ENCODE data around the gene CHRNA1.

The CHRNA1 gene

GRCh38 chr2:174771136-174771535, 6.9 kb upstream of the CHRNA1 start:
- no peaks in the 10 kb centered on the region for H3F3A ChIP-seq (ENCODE audit: control insufficient read depth, insufficient read depth)
- no peak overlapping the region for H3K27ac ChIP-seq (ENCODE audit: low read depth, low read length)
- no peak for TF ChIP-seq EZH2phosphoT487 (IDR thresholded peaks at IDR 0.05; ENCODE audit: borderline replicate concordance, low read length)
- TF ChIP-seq CTCF (IDR thresholded peaks at IDR 0.05; ENCODE audit: low read depth, low read length, poor library complexity, severe bottlenecking): no peak

GRCh38 chr2:174768557-174768956, 4.3 kb upstream of the CHRNA1 start:
- Histone ChIP-seq H3K36me3 (ENCODE audit: control insufficient read depth, low read length) (no peaks in the 10 kb centered on the region), H3F3A (ENCODE audit: control insufficient read depth, insufficient read depth) (no peaks in the 10 kb centered on the region), H3K9me2 (replicated peaks; ENCODE audit: control insufficient read depth, low read length) (no peaks in the 10 kb centered on the region), H3K4me2 (ENCODE audit: low read length) (no peak overlapping the region), H3K27ac (ENCODE audit: low read depth, low read length) (no peak overlapping the region), H3K9me3 (ENCODE audit: control insufficient read depth, insufficient read depth, low read length) (no peaks in the 10 kb centered on the region), H3K79me2 (ENCODE audit: control insufficient read depth, low read length) (no peaks in the 10 kb centered on the region), H4K20me1 (ENCODE audit: control insufficient read depth, insufficient read depth, low read depth, low read length) (no peaks in the 10 kb centered on the region), H3K4me1 (ENCODE audit: control insufficient read depth, low read length) (no peaks in the 10 kb centered on the region), H3K4me3 (ENCODE audit: low read length) (no peak overlapping the region), H3K27me3 (ENCODE audit: control insufficient read depth, low read length) (peaks cover 12% of the 10 kb centered on the region)
- TF ChIP-seq CTCF (IDR thresholded peaks at IDR 0.05; ENCODE audit: low read depth, low read length, poor library complexity, severe bottlenecking) (no peak), EZH2phosphoT487 (IDR thresholded peaks at IDR 0.05; ENCODE audit: borderline replicate concordance, low read length) (no peak)

More at GRCh38 chr2:174771136-174771535, 6.9 kb upstream of the CHRNA1 start:
- no peaks in the 10 kb centered on the region for H3K79me2 ChIP-seq (ENCODE audit: control insufficient read depth, low read length)
- no peak overlapping the region for H3K4me3 ChIP-seq (ENCODE audit: low read length)
- no peaks in the 10 kb centered on the region for H3K9me3 ChIP-seq (ENCODE audit: control insufficient read depth, insufficient read depth, low read length)
- H3K4me1 ChIP-seq (ENCODE audit: control insufficient read depth, low read length): peaks cover 3% of the 10 kb centered on the region
- H3K36me3 ChIP-seq (ENCODE audit: control insufficient read depth, low read length): no peaks in the 10 kb centered on the region
- H3K4me2 ChIP-seq (ENCODE audit: low read length): no peak overlapping the region
- H4K20me1 ChIP-seq (ENCODE audit: control insufficient read depth, insufficient read depth, low read depth, low read length): no peaks in the 10 kb centered on the region
- H3K27me3 ChIP-seq (ENCODE audit: control insufficient read depth, low read length): peaks cover 5% of the 10 kb centered on the region
- no peaks in the 10 kb centered on the region for H3K9me2 ChIP-seq (replicated peaks; ENCODE audit: control insufficient read depth, low read length)

GRCh38 chr2:174766271-174766670, 2.0 kb upstream of the CHRNA1 start:
- Histone ChIP-seq H3K4me1 (ENCODE audit: control insufficient read depth, low read length) (no peaks in the 10 kb centered on the region), H3K27ac (ENCODE audit: low read depth, low read length) (no peak overlapping the region)

More at GRCh38 chr2:174766271-174766670, 2.0 kb upstream of the CHRNA1 start:
- peaks cover 12% of the 10 kb centered on the region for H3K27me3 ChIP-seq (ENCODE audit: control insufficient read depth, low read length)
- H3K4me2 ChIP-seq (ENCODE audit: low read length): no peak overlapping the region
- no peaks in the 10 kb centered on the region for H3K79me2 ChIP-seq (ENCODE audit: control insufficient read depth, low read length)
- H3K36me3 ChIP-seq (ENCODE audit: control insufficient read depth, low read length): no peaks in the 10 kb centered on the region
- H4K20me1 ChIP-seq (ENCODE audit: control insufficient read depth, insufficient read depth, low read depth, low read length): no peaks in the 10 kb centered on the region
- H3K4me3 ChIP-seq (ENCODE audit: low read length): no peak overlapping the region
- H3K9me2 ChIP-seq (replicated peaks; ENCODE audit: control insufficient read depth, low read length): no peaks in the 10 kb centered on the region
- no peak for TF ChIP-seq CTCF (IDR thresholded peaks at IDR 0.05; ENCODE audit: low read depth, low read length, poor library complexity, severe bottlenecking)
- no peak for TF ChIP-seq EZH2phosphoT487 (IDR thresholded peaks at IDR 0.05; ENCODE audit: borderline replicate concordance, low read length)
- no peaks in the 10 kb centered on the region for H3F3A ChIP-seq (ENCODE audit: control insufficient read depth, insufficient read depth)
- H3K9me3 ChIP-seq (ENCODE audit: control insufficient read depth, insufficient read depth, low read length): no peaks in the 10 kb centered on the region

Measured in DOHH2 (cell line).